Fibroblast of skin of left biceps (primary cell): ENCODE results near the gene SNX20.

Experiments used
- DNase-seq, 2 experiments: peaks; one replicate each; pipeline ENCODE4 v3.0.0-alpha.2; 2013; ENCODE audit warnings: low read depth in 2 of 2

The SNX20 gene

GRCh38 chr16:50681021-50681885 lies at the start of gene SNX20:
Gene SNX20, minus strand, starts transcription at chr16:50681312. Its CDS starts 3,786 bp downstream, at chr16:50677526.
- DNase-seq: no peak

- DNase-seq: no peak
Measured at GRCh38 chr16:50724306-50724705, 43.2 kb upstream of the SNX20 start.

GRCh38 chr16:50722960-50723359 lies 41.8 kb upstream of the SNX20 start:
- DNase-seq: no peak

- no peak for DNase-seq
Measured at GRCh38 chr16:50722405-50722737, 41.3 kb upstream of the SNX20 start.

- no peak for DNase-seq
Measured at GRCh38 chr16:50721549-50722404, 40.7 kb upstream of the SNX20 start.

- DNase-seq: no peak
Measured at GRCh38 chr16:50719401-50720337, 38.6 kb upstream of the SNX20 start.

- no peak for DNase-seq
Measured at GRCh38 chr16:50718761-50719400, 37.8 kb upstream of the SNX20 start.

- DNase-seq: peak in 1 of 2 experiments; percentile 12
Measured at GRCh38 chr16:50718061-50718760, 37.1 kb upstream of the SNX20 start.

GRCh38 chr16:50717494-50717893 lies 36.4 kb upstream of the SNX20 start:
- DNase-seq: no peak

- DNase-seq: no peak
Measured at GRCh38 chr16:50717091-50717490, 36.0 kb upstream of the SNX20 start.

- DNase-seq: no peak
Measured at GRCh38 chr16:50712956-50713355, 31.8 kb upstream of the SNX20 start.

GRCh38 chr16:50712560-50712898 lies 31.4 kb upstream of the SNX20 start:
- DNase-seq: no peak

- no peak for DNase-seq
Measured at GRCh38 chr16:50711862-50712559, 30.9 kb upstream of the SNX20 start.

- DNase-seq: no peak
Measured at GRCh38 chr16:50711040-50711439, 29.9 kb upstream of the SNX20 start.

- no peak for DNase-seq
Measured at GRCh38 chr16:50709980-50710379, 28.9 kb upstream of the SNX20 start.

GRCh38 chr16:50709061-50709684 lies 28.1 kb upstream of the SNX20 start:
- no peak for DNase-seq

- no peak for DNase-seq
Measured at GRCh38 chr16:50708373-50709060, 27.4 kb upstream of the SNX20 start.

- DNase-seq: no peak
Measured at GRCh38 chr16:50706250-50706649, 25.1 kb upstream of the SNX20 start.
